ENCODE data around the gene CHD9NB.
A peak's percentile ranks its signal among the peaks of the same experiment; 100 is the strongest.

GRCh38 chr16:53071748-53072301 lies 19.1 kb upstream of the CHD9NB start:
- TF ChIP-seq RCOR1 (IDR thresholded peaks at IDR 0.05; ENCODE audit: low read length): no peak; the same call in 1 of the 2 replicates
- no peak for TF ChIP-seq CHD2 (IDR thresholded peaks at IDR 0.05; ENCODE audit: low read length, partially characterized antibody)
- TF ChIP-seq, protein P1, sequence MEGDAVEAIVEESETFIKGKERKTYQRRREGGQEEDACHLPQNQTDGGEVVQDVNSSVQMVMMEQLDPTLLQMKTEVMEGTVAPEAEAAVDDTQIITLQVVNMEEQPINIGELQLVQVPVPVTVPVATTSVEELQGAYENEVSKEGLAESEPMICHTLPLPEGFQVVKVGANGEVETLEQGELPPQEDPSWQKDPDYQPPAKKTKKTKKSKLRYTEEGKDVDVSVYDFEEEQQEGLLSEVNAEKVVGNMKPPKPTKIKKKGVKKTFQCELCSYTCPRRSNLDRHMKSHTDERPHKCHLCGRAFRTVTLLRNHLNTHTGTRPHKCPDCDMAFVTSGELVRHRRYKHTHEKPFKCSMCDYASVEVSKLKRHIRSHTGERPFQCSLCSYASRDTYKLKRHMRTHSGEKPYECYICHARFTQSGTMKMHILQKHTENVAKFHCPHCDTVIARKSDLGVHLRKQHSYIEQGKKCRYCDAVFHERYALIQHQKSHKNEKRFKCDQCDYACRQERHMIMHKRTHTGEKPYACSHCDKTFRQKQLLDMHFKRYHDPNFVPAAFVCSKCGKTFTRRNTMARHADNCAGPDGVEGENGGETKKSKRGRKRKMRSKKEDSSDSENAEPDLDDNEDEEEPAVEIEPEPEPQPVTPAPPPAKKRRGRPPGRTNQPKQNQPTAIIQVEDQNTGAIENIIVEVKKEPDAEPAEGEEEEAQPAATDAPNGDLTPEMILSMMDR (IDR thresholded peaks at IDR 0.05): no peak
- no peak for TF ChIP-seq RAD21 (IDR thresholded peaks at IDR 0.05; ENCODE audit: low read length)
- no peak for TF ChIP-seq RFX5 (IDR thresholded peaks at IDR 0.05; ENCODE audit: low read length)
- TF ChIP-seq TAF1 (IDR thresholded peaks at IDR 0.05; ENCODE audit: borderline replicate concordance, low read depth, low read length): no peak
- no peak for TF ChIP-seq SMC3 (IDR thresholded peaks at IDR 0.05; ENCODE audit: low read depth, low read length)
- TF ChIP-seq EP300 (IDR thresholded peaks at IDR 0.05; ENCODE audit: borderline replicate concordance in 1 of 2, low read depth in 1 of 2, low read length in 1 of 2): peak in 1 of 2 experiments; percentile 27; a peak in 1 of 4 replicates
- no peak for TF ChIP-seq NRF1 (IDR thresholded peaks at IDR 0.05; ENCODE audit: low read depth, low read length)
- no peak for TF ChIP-seq FOSL2 (IDR thresholded peaks at IDR 0.05; ENCODE audit: borderline replicate concordance, low read depth)
